ENCODE results near the gene CACNA1C. TPM values are rescaled to one million over a fixed set of nuclear protein-coding genes. Genes with fewer than 3 reads are reported as not detected.

The CACNA1C gene
- total RNA-seq, 2 experiments from 2014 or later: 0.69 to 1.4 TPM

- Histone ChIP-seq H3K9me3 (ENCODE audit: low read length) (no peaks in the 10 kb centered on the region), H3K79me2 (ENCODE audit: insufficient read depth, low read depth, low read length) (no peaks in the 10 kb centered on the region), H3K4me3 (ENCODE audit: low read depth, low read length, poor library complexity, severe bottlenecking) (peak overlapping the region; percentile 48), H2AFZ (ENCODE audit: low read length) (peak overlapping the region; percentile 67; the same call in 1 of the 2 replicates), H4K20me1 (ENCODE audit: insufficient read depth, low read length) (no peaks in the 10 kb centered on the region), H3K27ac (ENCODE audit: low read depth, low read length, poor library complexity, severe bottlenecking) (peak overlapping the region; percentile 99), H3K36me3 (ENCODE audit: insufficient read depth, low read length) (no peaks in the 10 kb centered on the region), H3K4me2 (ENCODE audit: low read length) (peak overlapping the region; percentile 71), H3K4me1 (ENCODE audit: insufficient read depth, low read length, poor library complexity, severe bottlenecking) (peaks cover 98% of the 10 kb centered on the region), H3K9me2 (ENCODE audit: insufficient read depth, low read length) (no peaks in the 10 kb centered on the region)
- intact Hi-C loops (cut with micrococcal nuclease; ENCODE audit: unreplicated experiment): no loop called here
- TF ChIP-seq CTCF (conservative IDR thresholded peaks at IDR 0.05; ENCODE audit: low read length) (no peak), EZH2phosphoT487 (IDR thresholded peaks at IDR 0.05; ENCODE audit: borderline replicate concordance, low read depth, low read length) (no peak)
- CTCF ChIA-PET (ENCODE audit: unreplicated experiment): no interaction called here
- no peak for DNase-seq (ENCODE audit: low spot score)
- BruUV-seq (replicated peaks): TSS peak; percentile 97
- POLR2A ChIA-PET: interaction anchor here (0.6 to 2.8 kb wide), 3 partner anchors 11 to 17 kb away, joined by 5 to 7 read pairs (median 6); no protein-coding TSS in a partner anchor
Observed at GRCh38 chr12:2248087-2248900, 195.5 kb downstream of the CACNA1C start.

- intact Hi-C loops (cut with micrococcal nuclease; ENCODE audit: unreplicated experiment): loop anchor here (1.0 kb wide), 2 partner anchors 35 to 62 kb away; no protein-coding TSS in a partner anchor
- TF ChIP-seq EZH2phosphoT487 (IDR thresholded peaks at IDR 0.05; ENCODE audit: borderline replicate concordance, low read depth, low read length): no peak
- no peak for TF ChIP-seq CTCF (conservative IDR thresholded peaks at IDR 0.05; ENCODE audit: low read length)
- Histone ChIP-seq H3K36me3 (ENCODE audit: insufficient read depth, low read length) (no peaks in the 10 kb centered on the region), H2AFZ (ENCODE audit: low read length) (peak overlapping the region; percentile 67; the same call in 1 of the 2 replicates), H3K4me2 (ENCODE audit: low read length) (peak overlapping the region; percentile 71), H3K79me2 (ENCODE audit: insufficient read depth, low read depth, low read length) (no peaks in the 10 kb centered on the region), H3K9me3 (ENCODE audit: low read length) (no peaks in the 10 kb centered on the region), H4K20me1 (ENCODE audit: insufficient read depth, low read length) (no peaks in the 10 kb centered on the region), H3K9me2 (ENCODE audit: insufficient read depth, low read length) (no peaks in the 10 kb centered on the region), H3K27ac (ENCODE audit: low read depth, low read length, poor library complexity, severe bottlenecking) (peak overlapping the region; percentile 99), H3K4me3 (ENCODE audit: low read depth, low read length, poor library complexity, severe bottlenecking) (peak overlapping the region; percentile 48), H3K4me1 (ENCODE audit: insufficient read depth, low read length, poor library complexity, severe bottlenecking) (peaks cover 93% of the 10 kb centered on the region)
- CTCF ChIA-PET (ENCODE audit: unreplicated experiment): no interaction called here
- POLR2A ChIA-PET: interaction anchor here (0.7 kb wide), 1 partner anchor 1601 kb away, joined by 3 read pairs; no protein-coding TSS in a partner anchor
- no TSS peak for BruUV-seq (replicated peaks)
- peak; percentile 94 for DNase-seq (ENCODE audit: low spot score)
Observed at GRCh38 chr12:2248901-2249381, 196.2 kb downstream of the CACNA1C start.
